ENCODE data around the gene PACS2.

DNA sequence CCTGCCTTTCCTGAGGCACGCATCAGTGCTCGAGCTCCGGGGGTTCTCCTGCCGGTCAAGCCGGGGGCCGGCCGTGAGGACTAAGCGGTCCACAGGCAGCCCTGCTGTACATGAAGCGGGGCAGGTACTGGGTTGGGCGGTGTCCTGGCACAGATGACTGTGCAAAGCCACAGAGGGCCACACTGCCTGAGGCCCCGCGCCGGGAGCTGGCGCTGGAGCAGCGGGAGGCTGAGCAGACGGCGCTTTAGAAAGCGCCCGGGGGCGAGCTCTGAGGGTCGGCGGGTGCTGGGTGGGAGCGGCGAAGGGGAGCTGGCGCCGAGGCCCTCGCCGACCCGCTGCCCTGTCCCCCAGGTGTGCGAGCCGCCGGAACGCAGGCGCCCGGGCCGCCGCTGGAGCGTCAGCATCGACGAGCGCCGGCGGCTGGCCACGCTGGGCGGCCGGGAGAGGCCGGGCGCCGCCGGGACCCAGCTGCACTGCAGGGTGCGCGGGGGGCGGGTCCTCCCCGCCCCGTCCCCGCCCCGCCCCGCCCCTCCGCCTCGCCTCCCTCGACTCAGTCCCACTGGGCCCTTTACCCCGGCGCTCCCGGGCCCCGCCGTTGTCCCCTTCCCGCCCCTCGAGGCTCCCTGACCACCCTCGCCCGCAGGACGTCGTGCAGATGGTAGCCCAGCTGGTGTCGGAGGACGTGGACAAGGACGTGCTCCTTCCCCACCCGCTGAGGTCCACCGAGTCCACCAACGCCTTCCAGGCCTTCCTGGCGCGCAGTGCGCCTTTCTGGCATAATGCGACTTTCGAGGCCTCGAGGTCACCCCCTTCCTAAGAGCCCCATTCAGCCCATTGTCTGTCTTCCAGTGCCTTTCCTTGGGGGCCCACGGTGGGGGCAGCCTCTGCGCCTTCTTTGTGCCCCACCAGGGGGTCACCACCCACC is 96.7 kb downstream of the PACS2 start:
- TF ChIP-seq CTCF (IDR thresholded peaks at IDR 0.05), result no peak
- TF ChIP-seq POLR2A (IDR thresholded peaks at IDR 0.05; ENCODE audit: low read depth), result no peak

Data from esophagus muscularis mucosa (tissue), 3 donors.